WERI-Rb-1 (cell line): ENCODE measurements around the gene TRAF3.

ENCODE experiments used
- DNase-seq: peaks from one replicate; pipeline ENCODE4 v3.0.0-alpha.2; 2020
- H3K27ac ChIP-seq: fragments of 250-450 bp; sonication (Bioruptor Pico); 2 replicates; pipeline ENCODE4 v1.5.1; 2020; ENCODE audit warnings: mild to moderate bottlenecking, moderate library complexity
- H3K27me3 ChIP-seq: fragments of 250-450 bp; sonication (Bioruptor Pico); 2 replicates; pipeline ENCODE4 v1.5.1; 2021; ENCODE audit warnings: mild to moderate bottlenecking, low read depth, moderate library complexity; ENCODE audit not compliant: insufficient read depth, severe bottlenecking
- H3K36me3 ChIP-seq: fragments of 250-450 bp; sonication (Bioruptor Pico); 2 replicates; pipeline ENCODE4 v1.5.1; 2020; ENCODE audit warnings: mild to moderate bottlenecking, moderate library complexity
- H3K4me3 ChIP-seq: 2 replicates; pipeline ENCODE4 v1.5.1; 2011; ENCODE audit warnings: low read depth, mild to moderate bottlenecking, control low read depth, low read length
- H3K9me3 ChIP-seq: fragments of 250-450 bp; sonication (Bioruptor Pico); 2 replicates; pipeline ENCODE4 v1.5.1; 2021; ENCODE audit warnings: mild to moderate bottlenecking, moderate library complexity; ENCODE audit not compliant: severe bottlenecking
- TF ChIP-seq, protein P1 (sequence below): IDR thresholded peaks from 2 replicates; pipeline ENCODE4 v1.5.1; 2011; ENCODE audit warnings: low read depth, mild to moderate bottlenecking, control low read depth, inconsistent platforms, low read length

TRAF3 gene

DNA sequence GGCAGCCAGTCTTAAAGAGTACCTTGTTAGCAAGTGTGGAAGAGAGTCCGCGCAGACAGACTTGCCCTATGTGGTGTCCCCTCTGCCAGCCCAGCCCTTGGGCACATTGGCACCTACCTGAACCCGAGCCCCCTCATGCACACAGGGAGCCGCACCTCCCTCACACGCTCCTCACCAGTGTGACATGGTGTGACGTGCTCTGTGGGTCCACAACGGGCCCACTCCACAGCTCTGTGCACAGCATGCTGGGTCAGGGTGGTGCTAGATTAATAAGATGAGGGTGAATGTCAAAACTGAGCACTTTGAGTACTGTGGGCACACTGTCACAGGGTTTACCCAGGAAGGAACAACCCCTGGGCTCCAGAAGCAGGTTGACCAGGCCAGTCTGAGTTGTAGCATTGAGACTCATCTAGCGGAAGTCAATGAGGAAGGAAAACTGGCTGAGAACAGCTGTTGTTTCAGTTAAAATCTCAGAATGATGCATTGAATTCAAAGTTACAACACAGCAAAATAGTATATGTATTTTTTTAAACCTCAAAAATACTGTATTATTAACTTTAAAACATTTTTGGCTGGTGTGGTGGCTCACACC lies 91.8 kb downstream of the TRAF3 start:
- Histone ChIP-seq H3K4me3 (no peak overlapping the region), H3K27me3 (no peaks in the 10 kb centered on the region), H3K27ac (no peak overlapping the region), H3K36me3 (peaks cover 23% of the 10 kb centered on the region), H3K9me3 (no peaks in the 10 kb centered on the region)
- no peak for DNase-seq
- TF ChIP-seq, protein P1, sequence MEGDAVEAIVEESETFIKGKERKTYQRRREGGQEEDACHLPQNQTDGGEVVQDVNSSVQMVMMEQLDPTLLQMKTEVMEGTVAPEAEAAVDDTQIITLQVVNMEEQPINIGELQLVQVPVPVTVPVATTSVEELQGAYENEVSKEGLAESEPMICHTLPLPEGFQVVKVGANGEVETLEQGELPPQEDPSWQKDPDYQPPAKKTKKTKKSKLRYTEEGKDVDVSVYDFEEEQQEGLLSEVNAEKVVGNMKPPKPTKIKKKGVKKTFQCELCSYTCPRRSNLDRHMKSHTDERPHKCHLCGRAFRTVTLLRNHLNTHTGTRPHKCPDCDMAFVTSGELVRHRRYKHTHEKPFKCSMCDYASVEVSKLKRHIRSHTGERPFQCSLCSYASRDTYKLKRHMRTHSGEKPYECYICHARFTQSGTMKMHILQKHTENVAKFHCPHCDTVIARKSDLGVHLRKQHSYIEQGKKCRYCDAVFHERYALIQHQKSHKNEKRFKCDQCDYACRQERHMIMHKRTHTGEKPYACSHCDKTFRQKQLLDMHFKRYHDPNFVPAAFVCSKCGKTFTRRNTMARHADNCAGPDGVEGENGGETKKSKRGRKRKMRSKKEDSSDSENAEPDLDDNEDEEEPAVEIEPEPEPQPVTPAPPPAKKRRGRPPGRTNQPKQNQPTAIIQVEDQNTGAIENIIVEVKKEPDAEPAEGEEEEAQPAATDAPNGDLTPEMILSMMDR = no peak

DNA sequence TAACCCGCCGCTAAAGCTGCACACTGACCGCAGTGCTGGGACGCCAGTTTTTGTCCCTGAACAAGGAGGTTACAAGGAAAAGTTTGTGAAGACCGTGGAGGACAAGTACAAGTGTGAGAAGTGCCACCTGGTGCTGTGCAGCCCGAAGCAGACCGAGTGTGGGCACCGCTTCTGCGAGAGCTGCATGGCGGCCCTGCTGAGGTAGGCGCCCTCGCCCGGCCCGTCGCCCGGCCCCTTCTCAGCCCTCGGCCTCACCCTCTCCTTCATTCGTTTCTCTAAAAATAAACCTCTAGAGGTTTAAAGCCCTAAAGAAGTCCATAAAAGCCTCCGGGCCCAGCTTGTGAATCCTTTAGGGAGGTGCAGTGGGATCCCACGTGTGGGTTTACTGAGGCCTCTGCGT lies 93.0 kb downstream of the TRAF3 start:
- TF ChIP-seq, protein P1 = no peak

DNA sequence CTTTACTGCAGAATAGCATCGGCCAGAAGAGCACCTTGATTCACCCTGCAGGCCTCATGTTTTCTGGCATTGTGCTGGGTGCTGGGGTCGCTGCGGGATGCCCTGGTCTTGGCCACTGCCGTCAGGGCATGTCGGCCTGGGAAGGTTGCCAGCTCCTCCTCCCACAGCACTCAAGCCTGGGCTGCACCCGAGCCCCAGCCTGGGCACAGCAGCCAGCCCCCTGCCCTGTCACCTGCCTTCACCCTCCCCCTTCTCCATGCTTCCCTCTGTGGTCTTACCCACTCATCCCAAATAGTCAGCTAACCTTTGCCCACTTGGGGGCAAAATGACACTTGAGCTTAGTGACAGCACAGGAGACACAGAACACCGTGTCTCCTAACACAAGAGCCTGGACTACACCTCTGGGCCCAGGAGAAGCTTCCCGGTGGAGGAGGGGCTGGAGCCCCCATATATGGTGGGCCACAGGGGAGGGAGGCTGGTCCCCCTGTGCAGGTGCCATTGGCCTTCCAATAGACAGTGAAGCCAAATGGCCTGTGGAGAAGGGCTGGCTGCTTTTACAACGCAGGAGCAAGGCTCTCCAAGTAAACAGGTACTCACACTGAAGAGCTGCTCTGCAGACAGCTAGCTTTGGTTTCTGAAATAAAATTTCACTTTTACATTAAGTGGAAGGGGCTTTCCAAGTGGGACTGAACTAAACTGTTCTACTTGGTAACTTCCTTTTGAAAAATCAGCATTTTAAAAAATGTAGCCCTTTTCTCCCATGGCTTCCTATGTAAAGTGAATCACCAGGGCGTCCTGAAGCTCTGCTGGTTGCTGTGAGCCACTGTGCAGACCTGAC lies 94.0 kb downstream of the TRAF3 start:
- peaks cover 34% of the 10 kb centered on the region for H3K36me3 ChIP-seq
- DNase-seq = no peak

More for the DNA sequence above, 93.0 kb downstream of the TRAF3 start:
- Histone ChIP-seq H3K27ac (no peak overlapping the region), H3K36me3 (peaks cover 25% of the 10 kb centered on the region), H3K27me3 (no peaks in the 10 kb centered on the region), H3K4me3 (no peak overlapping the region), H3K9me3 (no peaks in the 10 kb centered on the region)
- DNase-seq = no peak

DNA sequence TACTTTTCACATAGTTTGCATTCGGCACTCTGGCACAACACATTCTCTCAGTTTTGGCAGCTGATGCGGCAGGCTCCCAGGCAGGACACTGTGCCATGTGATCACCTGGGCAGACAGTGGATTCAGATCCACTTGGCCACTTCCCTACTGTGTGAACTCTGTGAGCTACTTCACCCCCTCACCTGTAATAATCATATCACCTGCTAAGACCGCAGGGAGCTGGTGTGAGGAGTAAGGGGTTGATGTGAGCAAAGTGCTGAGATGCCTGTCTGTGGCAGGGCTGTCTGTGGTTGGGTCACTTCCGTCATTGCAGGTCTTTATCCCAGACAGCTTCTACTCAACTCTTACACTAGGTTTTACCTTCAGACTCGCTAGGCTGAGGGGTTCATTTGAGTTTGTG lies 94.8 kb downstream of the TRAF3 start:
- Histone ChIP-seq H3K27ac (no peak overlapping the region), H3K36me3 (peaks cover 36% of the 10 kb centered on the region), H3K27me3 (no peaks in the 10 kb centered on the region), H3K4me3 (no peak overlapping the region), H3K9me3 (no peaks in the 10 kb centered on the region)
- DNase-seq = no peak
- TF ChIP-seq, protein P1 = no peak

More for the DNA sequence above, 94.0 kb downstream of the TRAF3 start:
- H3K4me3 ChIP-seq = no peak overlapping the region
- no peaks in the 10 kb centered on the region for H3K9me3 ChIP-seq
- no peak overlapping the region for H3K27ac ChIP-seq
- TF ChIP-seq, protein P1 = no peak
- no peaks in the 10 kb centered on the region for H3K27me3 ChIP-seq

DNA sequence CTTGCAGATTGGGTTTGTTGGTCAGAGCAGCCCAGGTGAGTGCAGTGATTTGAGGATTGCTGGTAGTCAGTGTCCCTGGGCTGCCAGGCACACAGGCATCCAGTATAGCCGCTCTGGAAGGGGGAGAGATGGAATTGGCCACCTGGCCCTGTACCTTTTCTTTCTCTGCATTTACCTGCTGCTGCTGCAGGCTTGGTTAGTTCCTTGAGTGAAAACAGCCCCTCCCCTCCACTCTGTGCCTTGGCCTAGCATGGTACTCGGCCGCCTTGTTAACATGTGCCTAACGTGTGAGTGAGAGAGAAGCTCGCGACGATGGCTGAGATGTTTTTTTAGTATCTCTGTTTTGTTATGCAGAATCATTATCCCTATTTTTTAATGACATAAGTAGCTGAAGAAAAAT lies 95.9 kb downstream of the TRAF3 start:
- H3K4me3 ChIP-seq = no peak overlapping the region
- H3K27me3 ChIP-seq = no peaks in the 10 kb centered on the region
- TF ChIP-seq, protein P1 = no peak
- DNase-seq = no peak
- peaks cover 40% of the 10 kb centered on the region for H3K36me3 ChIP-seq
- H3K27ac ChIP-seq = no peak overlapping the region
- no peaks in the 10 kb centered on the region for H3K9me3 ChIP-seq
